Measurements from ENCODE around the gene MSL2.
"Not testable (repeated sequence)": the region's sequence is repeated elsewhere in the genome, so short reads cannot be mapped to it uniquely, and the experiment has no call there.

Gene MSL2

DNA sequence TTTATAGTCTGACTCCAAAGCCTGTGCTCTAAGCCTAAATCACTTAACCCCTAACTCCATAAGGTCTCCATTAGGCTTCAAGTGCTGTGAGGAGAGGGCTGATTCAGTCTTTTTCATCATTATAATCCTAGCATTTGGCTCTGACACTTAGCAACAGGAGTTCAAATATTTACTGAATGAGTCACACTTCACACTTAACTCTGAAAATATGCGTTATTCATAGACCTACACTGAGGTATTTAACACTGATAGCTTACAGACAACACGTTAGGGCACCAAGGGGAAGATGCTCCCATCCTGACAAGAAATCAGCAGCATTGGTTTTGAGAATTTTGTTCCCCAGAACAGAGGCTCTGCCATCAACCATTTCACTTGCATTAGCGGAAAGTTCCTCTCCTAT lies 53.5 kb downstream of the MSL2 start:
- no peak for DNase-seq

- no peak for DNase-seq
Observed at GRCh38 chr3:136141891-136142290, 54.2 kb downstream of the MSL2 start.

GRCh38 chr3:136141291-136141785 lies 54.8 kb downstream of the MSL2 start:
- no peak for DNase-seq

- DNase-seq, result no peak
Observed at GRCh38 chr3:136136454-136136853, 59.7 kb downstream of the MSL2 start.

DNA sequence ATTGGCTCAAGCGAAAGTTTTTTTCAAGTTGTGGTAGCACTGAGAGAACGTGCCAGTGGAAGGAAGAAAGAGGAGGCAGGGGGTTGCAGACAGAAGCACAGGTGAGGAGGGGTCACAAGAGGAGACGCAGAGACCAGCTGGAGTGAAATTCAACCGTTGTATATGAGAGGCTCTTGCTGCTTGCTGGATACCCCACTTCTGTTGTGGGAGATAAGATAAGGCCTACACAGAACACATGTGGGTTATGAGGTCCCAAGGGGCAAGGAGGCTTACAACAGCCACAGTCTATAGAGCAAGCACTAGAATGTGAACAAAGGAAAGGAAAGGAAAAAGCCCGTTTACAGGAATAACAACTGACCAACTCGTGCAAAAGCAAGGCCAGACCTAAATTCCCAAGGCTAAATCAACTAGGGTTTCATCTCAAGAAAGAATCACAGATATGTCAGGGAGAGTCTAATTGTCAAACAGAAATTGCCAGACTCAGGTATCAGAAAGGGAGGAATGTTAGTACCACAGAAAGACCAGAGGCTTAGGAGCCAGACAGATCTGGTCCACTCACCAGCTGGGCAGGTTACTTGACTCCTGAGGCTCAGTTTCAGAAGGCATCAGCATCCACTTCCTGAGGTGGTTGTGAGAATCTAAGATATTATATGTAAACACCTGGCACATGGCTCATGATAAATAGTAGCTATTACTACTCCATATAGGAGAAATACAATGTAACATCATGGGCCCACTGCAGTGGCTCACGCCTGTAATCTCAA lies 60.9 kb downstream of the MSL2 start:
- DNase-seq, result no peak

DNA sequence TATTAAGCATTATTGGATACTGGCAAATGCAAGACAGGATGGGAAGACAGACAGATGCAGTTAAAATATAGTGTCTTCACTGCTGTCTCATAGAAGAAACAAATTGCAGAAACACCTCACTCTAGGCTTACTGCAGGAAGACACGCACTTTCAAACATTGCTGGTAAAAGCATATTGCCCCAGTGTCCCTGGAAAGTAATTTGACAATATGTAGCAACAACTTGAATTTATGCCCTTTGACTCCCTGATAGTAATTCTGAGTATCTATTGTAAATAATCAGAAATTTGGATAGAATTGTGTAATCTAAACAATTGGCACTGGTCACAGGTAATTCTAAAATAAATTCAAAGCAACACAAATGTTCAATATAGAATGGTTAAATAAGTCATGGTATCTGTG lies 62.0 kb downstream of the MSL2 start:
- no peak for DNase-seq

- DNase-seq, result not testable (repeated sequence)
Observed at GRCh38 chr3:136131647-136132046, 64.5 kb downstream of the MSL2 start.

GRCh38 chr3:136122006-136122405 lies 74.1 kb downstream of the MSL2 start:
- DNase-seq, result no peak

DNA sequence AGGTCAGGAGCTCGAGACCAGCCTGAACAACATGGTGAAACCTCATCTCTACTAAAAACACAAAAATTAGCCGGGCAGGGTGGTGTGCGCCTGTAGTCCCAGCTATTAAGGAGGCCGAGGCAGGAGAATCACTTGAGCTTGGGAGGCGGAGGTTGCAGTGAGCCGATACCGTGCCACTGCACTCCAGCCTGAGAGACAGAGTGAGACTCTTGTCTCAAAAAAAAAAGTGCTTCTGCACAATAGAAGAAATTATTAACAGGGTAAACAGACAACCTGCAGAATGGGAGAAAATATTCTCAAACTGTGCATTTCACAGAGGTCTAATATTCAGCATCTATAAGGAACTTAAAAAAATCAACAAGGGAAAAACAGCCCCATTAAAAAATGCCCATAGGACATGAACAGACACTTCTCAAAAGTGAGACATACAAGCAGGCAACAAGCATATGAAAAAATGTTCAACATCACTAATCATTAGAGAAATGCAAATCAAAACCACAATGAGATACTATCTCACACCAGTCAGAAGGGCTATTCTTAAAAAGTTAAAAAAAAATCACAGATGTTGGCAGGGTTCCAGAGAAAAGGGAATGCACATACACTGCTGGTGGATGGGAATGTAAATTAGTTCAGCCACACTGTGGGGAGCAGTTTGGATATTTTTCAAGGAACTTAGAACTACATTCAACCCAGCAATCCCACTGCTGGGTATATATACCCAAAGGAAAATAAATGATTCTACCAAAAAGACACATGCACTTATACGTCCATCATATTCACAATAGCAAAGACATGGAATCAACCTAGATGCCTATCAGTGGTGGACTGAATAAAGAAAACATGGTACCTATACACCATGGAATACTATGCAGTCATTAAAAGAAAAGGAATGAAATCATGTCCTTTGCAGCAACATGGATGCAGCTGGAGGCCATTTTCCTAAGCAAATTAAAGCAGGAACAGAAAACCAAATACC lies 75.5 kb downstream of the MSL2 start:
- DNase-seq, result no peak

GRCh38 chr3:136119783-136120182 lies 76.4 kb downstream of the MSL2 start:
- DNase-seq, result not testable (repeated sequence)

DNA sequence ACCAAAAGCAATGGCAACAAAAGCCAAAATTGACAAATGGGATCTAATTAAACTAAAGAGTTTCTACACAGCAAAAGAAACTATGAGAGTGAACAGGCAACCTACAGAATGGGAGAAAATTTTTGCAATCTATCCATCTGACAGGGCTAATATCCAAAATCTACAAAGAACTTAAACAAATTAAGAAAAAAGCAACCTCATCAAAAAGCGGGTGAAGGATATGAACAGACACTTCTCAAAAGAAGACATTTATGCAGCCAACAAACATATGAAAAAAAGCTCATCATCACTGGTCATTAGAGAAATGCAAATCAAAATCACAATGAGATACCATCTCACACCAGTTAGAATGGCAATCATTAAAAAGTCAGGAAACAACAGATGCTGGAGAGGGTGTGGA lies 76.8 kb downstream of the MSL2 start:
- not testable (repeated sequence) for DNase-seq

DNA sequence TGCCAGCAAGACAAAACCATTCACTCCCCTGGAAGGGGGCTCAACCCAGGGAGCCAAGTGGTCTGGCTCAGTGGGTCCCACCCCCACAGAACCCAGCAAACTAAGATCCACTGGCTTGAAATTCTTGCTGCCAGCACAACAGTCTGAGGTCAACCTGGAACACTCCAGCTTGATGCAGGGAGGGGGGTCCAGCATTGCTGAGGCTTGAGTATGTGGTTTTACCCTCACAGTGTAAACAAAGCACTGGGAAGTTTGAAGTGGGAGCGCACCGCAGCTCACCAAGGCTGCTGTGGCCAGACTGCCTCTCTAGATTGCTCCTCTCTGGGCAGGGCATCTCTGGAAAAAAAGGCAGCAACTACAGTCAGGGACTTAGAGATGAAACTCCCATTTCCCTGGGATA lies 81.7 kb downstream of the MSL2 start:
- DNase-seq, result no peak

- DNase-seq, result no peak
Observed at GRCh38 chr3:136110481-136110880, 85.7 kb downstream of the MSL2 start.

- no peak for DNase-seq
Observed at GRCh38 chr3:136109499-136109898, 86.6 kb downstream of the MSL2 start.

- no peak for DNase-seq
Observed at GRCh38 chr3:136106101-136106500, 90.0 kb downstream of the MSL2 start.

- DNase-seq, result no peak
Observed at GRCh38 chr3:136105044-136105443, 91.1 kb downstream of the MSL2 start.

Measured in activated CD8-positive, alpha-beta memory T cell treated with anti-CD3 and anti-CD28 coated beads for 24 hours (primary cell).